Measurements from ENCODE around the gene OR9I1. TPM values are rescaled to one million over a fixed set of nuclear protein-coding genes. Genes with fewer than 3 reads are reported as not detected.

OR9I1 gene
- total RNA-seq (not detected), polyA plus RNA-seq (ENCODE audit: insufficient read depth in 1 of 8, insufficient read length in 8 of 8, low replicate concordance in 1 of 8) (not detected)
- long read RNA-seq, donor 1, result 0 reads
- long read RNA-seq, donor 2, result 0 reads
- long read RNA-seq, donor 3, result 0 reads
- long read RNA-seq, donor 4, result 0 reads
- long read RNA-seq, donor 5, result 0 reads
- long read RNA-seq, donor 6, result 0 reads
- long read RNA-seq, donor 7, result 0 reads
- long read RNA-seq, donor 8, partial matches to known transcripts, result 0 of 1 reads
- long read RNA-seq, donor 8, other reads (novel, unspliced or antisense), result 0 of 1 reads
- long read RNA-seq, donor 9, result 0 reads
- long read RNA-seq, donor 10, result 0 reads
- long read RNA-seq, donor 11, result 0 reads

GRCh38 chr11:58125469-58125868 is at the start of gene OR9I1:
Gene OR9I1 (minus strand): TSS chr11:58125530. CDS start chr11:58119444, 6,086 bp downstream.
- Histone ChIP-seq H3K4me3 (ENCODE audit: low read length) (no peak within 1 kb of the TSS), H3K27ac (ENCODE audit: low read length) (no peak within 1 kb of the TSS), H3K9me3 (replicated peaks; ENCODE audit: control insufficient read depth, low read depth, low read length) (no peaks in the 10 kb centered on the region), H3K27me3 (ENCODE audit: control insufficient read depth, insufficient read depth, low read length) (no peaks in the 10 kb centered on the region), H3K4me1 (ENCODE audit: control insufficient read depth, insufficient read depth, low read length) (no peaks in the 10 kb centered on the region), H3K36me3 (ENCODE audit: control insufficient read depth, insufficient read depth, low read length) (no peaks in the 10 kb centered on the region)
- DNase-seq, result no peak
- 35% methylated on average over 4 of the region's 4 CpGs for WGBS (ENCODE audit: insufficient coverage)

- Histone ChIP-seq H3K27me3 (ENCODE audit: control insufficient read depth, insufficient read depth, low read length) (no peaks in the 10 kb centered on the region), H3K27ac (ENCODE audit: low read length) (no peak overlapping the region), H3K9me3 (replicated peaks; ENCODE audit: control insufficient read depth, low read depth, low read length) (no peaks in the 10 kb centered on the region), H3K36me3 (ENCODE audit: control insufficient read depth, insufficient read depth, low read length) (no peaks in the 10 kb centered on the region), H3K4me1 (ENCODE audit: control insufficient read depth, insufficient read depth, low read length) (no peaks in the 10 kb centered on the region), H3K4me3 (ENCODE audit: low read length) (no peak overlapping the region)
- 60% methylated on average over 1 of the region's 7 CpGs for WGBS (ENCODE audit: insufficient coverage)
- no peak for DNase-seq
Observed at GRCh38 chr11:58165504-58166106, 40.3 kb upstream of the OR9I1 start.

- no peaks in the 10 kb centered on the region for H3K9me3 ChIP-seq (replicated peaks; ENCODE audit: control insufficient read depth, low read depth, low read length)
- H3K36me3 ChIP-seq (ENCODE audit: control insufficient read depth, insufficient read depth, low read length), result no peaks in the 10 kb centered on the region
- H3K27ac ChIP-seq (ENCODE audit: low read length), result no peak overlapping the region
- no peaks in the 10 kb centered on the region for H3K27me3 ChIP-seq (ENCODE audit: control insufficient read depth, insufficient read depth, low read length)
- DNase-seq, result no peak
- no CpG with 5 or more reads among the region's 1 CpG for WGBS (ENCODE audit: insufficient coverage)
- no peaks in the 10 kb centered on the region for H3K4me1 ChIP-seq (ENCODE audit: control insufficient read depth, insufficient read depth, low read length)
- H3K4me3 ChIP-seq (ENCODE audit: low read length), result no peak overlapping the region
Observed at GRCh38 chr11:58164990-58165389, 39.7 kb upstream of the OR9I1 start.

- Histone ChIP-seq H3K27me3 (ENCODE audit: control insufficient read depth, insufficient read depth, low read length) (no peaks in the 10 kb centered on the region), H3K36me3 (ENCODE audit: control insufficient read depth, insufficient read depth, low read length) (no peaks in the 10 kb centered on the region), H3K4me1 (ENCODE audit: control insufficient read depth, insufficient read depth, low read length) (no peaks in the 10 kb centered on the region), H3K9me3 (replicated peaks; ENCODE audit: control insufficient read depth, low read depth, low read length) (no peaks in the 10 kb centered on the region), H3K4me3 (ENCODE audit: low read length) (no peak overlapping the region), H3K27ac (ENCODE audit: low read length) (no peak overlapping the region)
- DNase-seq, result no peak
- 84% methylated on average over 2 of the region's 4 CpGs for WGBS (ENCODE audit: insufficient coverage)
Observed at GRCh38 chr11:58164389-58164788, 39.1 kb upstream of the OR9I1 start.

GRCh38 chr11:58152781-58153180 is 27.5 kb upstream of the OR9I1 start:
- no peak overlapping the region for H3K4me3 ChIP-seq (ENCODE audit: low read length)
- H3K4me1 ChIP-seq (ENCODE audit: control insufficient read depth, insufficient read depth, low read length), result no peaks in the 10 kb centered on the region
- no peaks in the 10 kb centered on the region for H3K27me3 ChIP-seq (ENCODE audit: control insufficient read depth, insufficient read depth, low read length)
- WGBS (ENCODE audit: insufficient coverage), result 58% methylated on average over 2 of the region's 3 CpGs
- H3K27ac ChIP-seq (ENCODE audit: low read length), result no peak overlapping the region
- no peaks in the 10 kb centered on the region for H3K9me3 ChIP-seq (replicated peaks; ENCODE audit: control insufficient read depth, low read depth, low read length)
- peak; percentile 3 for DNase-seq
- H3K36me3 ChIP-seq (ENCODE audit: control insufficient read depth, insufficient read depth, low read length), result no peaks in the 10 kb centered on the region

GRCh38 chr11:58142761-58143160 is 17.4 kb upstream of the OR9I1 start:
- Histone ChIP-seq H3K27ac (ENCODE audit: low read length) (no peak overlapping the region), H3K4me1 (ENCODE audit: control insufficient read depth, insufficient read depth, low read length) (no peaks in the 10 kb centered on the region), H3K36me3 (ENCODE audit: control insufficient read depth, insufficient read depth, low read length) (no peaks in the 10 kb centered on the region), H3K27me3 (ENCODE audit: control insufficient read depth, insufficient read depth, low read length) (no peaks in the 10 kb centered on the region), H3K4me3 (ENCODE audit: low read length) (no peak overlapping the region), H3K9me3 (replicated peaks; ENCODE audit: control insufficient read depth, low read depth, low read length) (no peaks in the 10 kb centered on the region)
- peak; percentile 42 for DNase-seq
- WGBS (ENCODE audit: insufficient coverage), result no CpG with 5 or more reads among the region's 1 CpG

- no peak for DNase-seq
- WGBS (ENCODE audit: insufficient coverage), result no CpG with 5 or more reads among the region's 1 CpG
- H3K27ac ChIP-seq (ENCODE audit: low read length), result no peak overlapping the region
- no peaks in the 10 kb centered on the region for H3K4me1 ChIP-seq (ENCODE audit: control insufficient read depth, insufficient read depth, low read length)
- no peaks in the 10 kb centered on the region for H3K36me3 ChIP-seq (ENCODE audit: control insufficient read depth, insufficient read depth, low read length)
- H3K4me3 ChIP-seq (ENCODE audit: low read length), result no peak overlapping the region
- H3K9me3 ChIP-seq (replicated peaks; ENCODE audit: control insufficient read depth, low read depth, low read length), result no peaks in the 10 kb centered on the region
- no peaks in the 10 kb centered on the region for H3K27me3 ChIP-seq (ENCODE audit: control insufficient read depth, insufficient read depth, low read length)
Observed at GRCh38 chr11:58135171-58135570, 9.8 kb upstream of the OR9I1 start.

- Histone ChIP-seq H3K4me1 (ENCODE audit: control insufficient read depth, insufficient read depth, low read length) (no peaks in the 10 kb centered on the region), H3K36me3 (ENCODE audit: control insufficient read depth, insufficient read depth, low read length) (no peaks in the 10 kb centered on the region), H3K9me3 (replicated peaks; ENCODE audit: control insufficient read depth, low read depth, low read length) (no peaks in the 10 kb centered on the region), H3K4me3 (ENCODE audit: low read length) (no peak overlapping the region), H3K27ac (ENCODE audit: low read length) (no peak overlapping the region), H3K27me3 (ENCODE audit: control insufficient read depth, insufficient read depth, low read length) (no peaks in the 10 kb centered on the region)
- no peak for DNase-seq
- 67% methylated on average over 1 of the region's 1 CpG for WGBS (ENCODE audit: insufficient coverage)
Observed at GRCh38 chr11:58134151-58134550, 8.8 kb upstream of the OR9I1 start.

- Histone ChIP-seq H3K27ac (ENCODE audit: low read length) (no peak overlapping the region), H3K9me3 (replicated peaks; ENCODE audit: control insufficient read depth, low read depth, low read length) (no peaks in the 10 kb centered on the region), H3K4me3 (ENCODE audit: low read length) (no peak overlapping the region), H3K36me3 (ENCODE audit: control insufficient read depth, insufficient read depth, low read length) (no peaks in the 10 kb centered on the region), H3K4me1 (ENCODE audit: control insufficient read depth, insufficient read depth, low read length) (no peaks in the 10 kb centered on the region), H3K27me3 (ENCODE audit: control insufficient read depth, insufficient read depth, low read length) (no peaks in the 10 kb centered on the region)
- DNase-seq, result no peak
- WGBS (ENCODE audit: insufficient coverage), result 71% methylated on average over 3 of the region's 7 CpGs
Observed at GRCh38 chr11:58133309-58134076, 8.2 kb upstream of the OR9I1 start.

GRCh38 chr11:58127350-58127749 is 2.0 kb upstream of the OR9I1 start:
- H3K4me1 ChIP-seq (ENCODE audit: control insufficient read depth, insufficient read depth, low read length), result no peaks in the 10 kb centered on the region
- H3K27me3 ChIP-seq (ENCODE audit: control insufficient read depth, insufficient read depth, low read length), result no peaks in the 10 kb centered on the region
- H3K4me3 ChIP-seq (ENCODE audit: low read length), result no peak overlapping the region
- H3K27ac ChIP-seq (ENCODE audit: low read length), result no peak overlapping the region
- DNase-seq, result no peak
- H3K36me3 ChIP-seq (ENCODE audit: control insufficient read depth, insufficient read depth, low read length), result no peaks in the 10 kb centered on the region
- H3K9me3 ChIP-seq (replicated peaks; ENCODE audit: control insufficient read depth, low read depth, low read length), result no peaks in the 10 kb centered on the region
